Thoracic aorta (tissue), 2 donors: ENCODE data around the gene GPR135. TPM values are rescaled to one million over a fixed set of nuclear protein-coding genes. Genes with fewer than 3 reads are reported as not detected.

Experiments
- ATAC-seq: fragments of 150-250 bp; one replicate; pipeline ENCODE4 v1.8.0; 2017; ENCODE audit warnings: low read depth; ENCODE audit not compliant: insufficient number of reproducible peaks, low FRiP score
- DNase-seq: peaks from one replicate; pipeline ENCODE4 v3.0.0-alpha.2; 2020; ENCODE audit warnings: low spot score
- H3K27ac ChIP-seq, 2 donors: fragments of 200-600 bp; sonication (generic); 1 replicate in 1 of 2; 2 replicates in 1 of 2; pipeline ENCODE4 v1.5.1; 2016; ENCODE audit warnings: mild to moderate bottlenecking in 2 of 2, moderate library complexity in 2 of 2
- H3K27me3 ChIP-seq: fragments of 200-600 bp; sonication (generic); replicated peaks from 2 replicates; pipeline ENCODE4 v1.6.0; 2016; ENCODE audit warnings: mild to moderate bottlenecking; ENCODE audit not compliant: insufficient read depth
- H3K36me3 ChIP-seq: fragments of 200-600 bp; sonication (generic); one replicate; pipeline ENCODE4 v1.5.1; 2016
- H3K4me1 ChIP-seq, 2 donors: fragments of 200-600 bp; sonication (generic); 1 replicate in 1 of 2; 2 replicates in 1 of 2; pipeline versions ENCODE4 v1.5.1 to v1.6.0; 2016; ENCODE audit warnings: low read depth in 2 of 2, mild to moderate bottlenecking in 1 of 2; ENCODE audit not compliant: control insufficient read depth in 1 of 2
- H3K4me3 ChIP-seq: fragments of 200-600 bp; sonication (generic); 2 replicates; pipeline ENCODE4 v1.5.1; 2016; ENCODE audit warnings: mild to moderate bottlenecking
- H3K9me3 ChIP-seq: fragments of 200-600 bp; sonication (generic); 2 replicates; pipeline ENCODE4 v1.5.1; 2016
- total RNA-seq, 2 donors: library from RNA; depleted of rRNA; stranded (reverse); fragments of >200 nt; gene quantifications; one replicate each; pipeline versions ENCODE4 v1.1.0 to v1.2.3, GENCODE V29; 2016
- TF ChIP-seq, protein P1 (sequence below): fragments of 200-600 bp; sonication (generic); IDR thresholded peaks from one replicate; pipeline ENCODE4 v1.5.1; 2019; ENCODE audit warnings: antibody characterized with exemption

The GPR135 gene
- total RNA-seq, 2 donors from 2014 or later, result 13.8 to 20.3 TPM

DNA sequence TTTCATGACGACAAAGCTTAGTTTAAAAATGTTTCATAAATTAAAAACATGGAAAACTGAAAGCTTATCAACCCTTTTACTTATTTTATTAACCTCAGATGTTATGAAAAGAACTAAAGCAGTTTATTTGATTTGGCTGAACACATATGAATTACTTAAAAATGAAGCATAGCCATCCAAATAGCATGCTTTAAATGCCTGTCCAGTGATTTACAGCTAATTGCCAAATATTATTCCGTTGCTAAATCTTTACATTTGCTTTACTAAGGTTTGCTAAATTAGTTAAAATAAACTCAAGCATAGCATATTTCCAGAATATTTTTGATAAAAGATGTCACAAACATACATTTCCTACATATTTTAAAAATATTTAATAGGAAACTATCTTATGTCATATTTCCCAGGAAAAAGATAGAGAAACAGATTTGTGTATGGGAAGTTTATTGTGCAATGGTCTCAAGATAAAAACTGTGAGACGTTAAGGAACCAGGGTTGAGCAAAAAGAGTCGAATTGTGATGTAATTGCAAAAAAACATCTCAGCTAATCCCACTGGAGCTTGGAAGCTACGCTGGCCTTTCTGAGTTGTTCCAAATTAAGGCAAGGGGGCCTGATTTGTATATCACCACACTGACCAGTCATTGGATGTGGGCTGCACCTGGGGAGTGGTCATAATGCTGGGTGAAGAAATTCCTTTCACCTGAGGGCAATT is 25.8 kb downstream of the GPR135 start:
- peaks cover 23 to 61% of the 10 kb centered on the region in 2 donors for H3K4me1 ChIP-seq
- H3K27ac ChIP-seq, result peak overlapping the region; percentile 11 to 75
- H3K27me3 ChIP-seq, result no peaks in the 10 kb centered on the region
- H3K36me3 ChIP-seq, result no peaks in the 10 kb centered on the region
- TF ChIP-seq, protein P1, sequence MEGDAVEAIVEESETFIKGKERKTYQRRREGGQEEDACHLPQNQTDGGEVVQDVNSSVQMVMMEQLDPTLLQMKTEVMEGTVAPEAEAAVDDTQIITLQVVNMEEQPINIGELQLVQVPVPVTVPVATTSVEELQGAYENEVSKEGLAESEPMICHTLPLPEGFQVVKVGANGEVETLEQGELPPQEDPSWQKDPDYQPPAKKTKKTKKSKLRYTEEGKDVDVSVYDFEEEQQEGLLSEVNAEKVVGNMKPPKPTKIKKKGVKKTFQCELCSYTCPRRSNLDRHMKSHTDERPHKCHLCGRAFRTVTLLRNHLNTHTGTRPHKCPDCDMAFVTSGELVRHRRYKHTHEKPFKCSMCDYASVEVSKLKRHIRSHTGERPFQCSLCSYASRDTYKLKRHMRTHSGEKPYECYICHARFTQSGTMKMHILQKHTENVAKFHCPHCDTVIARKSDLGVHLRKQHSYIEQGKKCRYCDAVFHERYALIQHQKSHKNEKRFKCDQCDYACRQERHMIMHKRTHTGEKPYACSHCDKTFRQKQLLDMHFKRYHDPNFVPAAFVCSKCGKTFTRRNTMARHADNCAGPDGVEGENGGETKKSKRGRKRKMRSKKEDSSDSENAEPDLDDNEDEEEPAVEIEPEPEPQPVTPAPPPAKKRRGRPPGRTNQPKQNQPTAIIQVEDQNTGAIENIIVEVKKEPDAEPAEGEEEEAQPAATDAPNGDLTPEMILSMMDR, result no peak
- ATAC-seq (no peak), DNase-seq (no peak)
- H3K9me3 ChIP-seq, result no peaks in the 10 kb centered on the region
- H3K4me3 ChIP-seq, result no peak overlapping the region

DNA sequence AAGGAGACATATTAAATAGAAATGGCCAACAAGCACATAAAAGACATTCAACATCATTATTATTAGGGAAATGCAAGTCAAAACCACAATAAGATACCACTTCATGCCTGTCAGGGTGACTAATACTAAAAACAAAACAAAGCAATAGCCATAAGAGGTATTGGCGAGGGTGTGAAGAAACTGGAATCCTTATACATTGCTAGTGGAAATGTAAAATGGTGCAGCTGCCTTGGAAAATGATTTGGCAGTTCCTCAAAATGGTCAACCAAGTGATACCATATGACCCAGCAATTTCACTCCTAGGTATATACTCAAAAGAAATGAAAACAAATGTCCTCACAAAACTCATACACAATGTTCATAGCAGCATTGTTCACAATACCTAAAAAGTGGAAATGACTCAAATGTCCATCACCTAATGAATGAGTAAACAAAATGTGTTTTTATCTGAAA is 27.0 kb downstream of the GPR135 start:
- TF ChIP-seq, protein P1, result no peak
- Histone ChIP-seq H3K27ac (peak overlapping the region; percentile 11 to 75), H3K36me3 (no peaks in the 10 kb centered on the region), H3K27me3 (no peaks in the 10 kb centered on the region), H3K4me1 (peaks cover 23 to 64% of the 10 kb centered on the region in 2 donors), H3K4me3 (no peak overlapping the region), H3K9me3 (no peaks in the 10 kb centered on the region)
- no peak for ATAC-seq
- DNase-seq, result no peak

DNA sequence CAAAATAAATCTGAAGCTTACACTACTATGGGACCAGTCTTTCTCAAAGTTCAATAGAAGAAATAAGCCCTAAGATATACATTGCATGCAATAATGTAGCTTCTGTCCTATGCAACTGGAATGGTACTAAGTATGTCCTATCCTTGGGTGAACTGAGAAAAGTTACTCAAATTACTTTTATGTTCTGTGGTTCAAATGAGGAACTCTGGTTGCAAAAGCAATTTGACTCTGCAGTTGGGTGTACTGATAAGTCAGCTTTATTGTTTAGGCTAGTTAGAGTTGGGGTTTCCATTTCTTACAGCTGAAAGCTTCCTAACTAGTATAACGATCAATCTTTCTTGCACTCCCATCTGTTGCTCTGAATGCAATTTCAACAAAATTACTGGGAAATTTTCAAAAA is 29.2 kb downstream of the GPR135 start:
- Histone ChIP-seq H3K4me3 (no peak overlapping the region), H3K4me1 (peaks cover 23 to 76% of the 10 kb centered on the region in 2 donors), H3K27ac (peak overlapping the region; percentile 14), H3K9me3 (no peaks in the 10 kb centered on the region), H3K36me3 (no peaks in the 10 kb centered on the region), H3K27me3 (no peaks in the 10 kb centered on the region)
- ATAC-seq, result no peak
- TF ChIP-seq, protein P1, result no peak
- no peak for DNase-seq

DNA sequence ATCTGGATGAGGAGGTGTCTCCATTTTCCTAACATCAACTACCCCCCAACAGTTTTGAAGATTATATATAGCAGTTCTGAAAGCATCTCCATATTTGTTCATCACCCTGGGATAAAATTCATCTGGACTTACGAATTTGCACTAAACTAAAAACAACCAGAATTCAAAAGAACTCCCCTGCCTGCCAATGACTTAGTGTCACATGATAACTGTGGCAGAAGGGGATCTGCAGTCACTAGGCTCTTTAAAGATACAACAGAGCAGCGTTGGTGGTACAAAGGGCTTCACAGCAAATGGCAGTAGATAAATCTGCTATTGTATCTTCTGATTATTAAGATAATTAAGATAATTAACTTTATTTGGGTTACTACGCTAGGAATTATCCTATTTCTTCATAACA is 30.1 kb downstream of the GPR135 start:
- H3K4me1 ChIP-seq, result peaks cover 23 to 72% of the 10 kb centered on the region in 2 donors
- no peak for ATAC-seq

DNA sequence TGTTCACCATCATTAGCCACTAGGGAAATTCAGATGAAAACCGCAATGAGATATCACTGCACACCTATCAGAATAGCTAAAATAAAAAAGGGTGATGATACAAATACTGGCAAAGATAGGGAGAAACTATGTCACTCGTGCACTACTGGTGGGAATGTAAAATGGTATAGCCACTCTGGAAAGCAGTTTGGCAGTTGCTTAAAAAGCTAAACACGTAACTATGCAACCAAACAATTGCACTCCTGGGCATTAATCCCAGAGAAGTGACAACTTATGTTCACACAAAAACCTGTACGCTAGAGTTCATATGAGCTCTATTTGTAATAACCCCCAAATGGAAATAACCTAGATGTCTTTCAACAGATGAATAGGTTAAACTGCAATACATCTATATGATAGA is 35.4 kb downstream of the GPR135 start:
- Histone ChIP-seq H3K27ac (peak overlapping the region in 1 of 2 donors; percentile 17), H3K9me3 (no peaks in the 10 kb centered on the region), H3K27me3 (no peaks in the 10 kb centered on the region), H3K4me1 (peaks cover 22 to 61% of the 10 kb centered on the region in 2 donors), H3K4me3 (no peak overlapping the region), H3K36me3 (no peaks in the 10 kb centered on the region)
- DNase-seq, result no peak
- ATAC-seq, result no peak
- TF ChIP-seq, protein P1, result no peak

More for the DNA sequence above, 30.1 kb downstream of the GPR135 start:
- TF ChIP-seq, protein P1, result no peak
- Histone ChIP-seq H3K4me3 (no peak overlapping the region), H3K36me3 (no peaks in the 10 kb centered on the region), H3K9me3 (no peaks in the 10 kb centered on the region), H3K27me3 (no peaks in the 10 kb centered on the region), H3K27ac (peak overlapping the region in 1 of 2 donors; percentile 35)
- DNase-seq, result no peak
